PC-3 (cell line): ENCODE measurements around the gene PREX1. TPM values are rescaled to one million over a fixed set of nuclear protein-coding genes. Genes with fewer than 3 reads are reported as not detected.

Experiments
- ATAC-seq: fragments of 200-7000 bp; cut with Tn5 transposase; 2 replicates; pipeline ENCODE4 v1.9.1; 2020; ENCODE audit warnings: mild to moderate bottlenecking, moderate library complexity
- BruUV-seq: library from RNA; stranded (reverse); fragments of 400-500 nt; replicated peaks from 2 replicates; lab custom pipeline; 2021; lab: Mats Ljungman, UMichigan
- CTCF ChIA-PET: fragments of 300-600 bp; sonication (Branson Sonifier 250); formaldehyde crosslinking; loops from one replicate; lab custom pipeline; 2022; ENCODE audit warnings: antibody characterized with exemption; lab: Charles Lee
- POLR2A ChIA-PET: fragments of 300-600 bp; sonication (Branson Sonifier 250); formaldehyde crosslinking; loops from one replicate; lab custom pipeline; 2022; ENCODE audit warnings: antibody characterized with exemption; ENCODE audit not compliant: unreplicated experiment; lab: Charles Lee
- DNase-seq: peaks from one replicate; pipeline ENCODE4 v3.0.0-alpha.2; 2015
- H2AFZ ChIP-seq: fragments of 300-600 bp; sonication (generic); 2 replicates; pipeline ENCODE4 v1.6.0; 2016; ENCODE audit warnings: antibody characterized with exemption, low read length
- H3F3A ChIP-seq: fragments of 300-600 bp; sonication (generic); one replicate; pipeline ENCODE4 v1.6.0; 2017; ENCODE audit warnings: antibody characterized with exemption, low read length, control low read depth, mild to moderate bottlenecking; ENCODE audit not compliant: unreplicated experiment
- H3K27ac ChIP-seq: fragments of 300-600 bp; sonication (generic); 2 replicates; pipeline ENCODE4 v1.5.1; 2016; ENCODE audit warnings: mild to moderate bottlenecking, low read length
- H3K27me3 ChIP-seq: fragments of 300-600 bp; sonication (generic); 2 replicates; pipeline ENCODE4 v1.6.1; 2016; ENCODE audit warnings: low read length, mixed read lengths
- H3K36me3 ChIP-seq: fragments of 300-600 bp; sonication (generic); 2 replicates; pipeline ENCODE4 v1.6.1; 2016; ENCODE audit warnings: low read depth, mixed run types, low read length, mixed read lengths
- H3K4me1 ChIP-seq: fragments of 300-600 bp; sonication (generic); 2 replicates; pipeline ENCODE4 v1.5.1; 2016; ENCODE audit warnings: low read length; ENCODE audit not compliant: insufficient read depth
- H3K4me2 ChIP-seq: fragments of 300-600 bp; sonication (generic); 2 replicates; pipeline ENCODE4 v1.6.0; 2016; ENCODE audit warnings: low read length
- H3K4me3 ChIP-seq: fragments of 300-600 bp; sonication (generic); 2 replicates; pipeline ENCODE4 v1.5.1; 2016; ENCODE audit warnings: mild to moderate bottlenecking, low read length, mixed read lengths
- H3K79me2 ChIP-seq: fragments of 300-600 bp; sonication (generic); 2 replicates; pipeline ENCODE4 v1.6.1; 2017; ENCODE audit warnings: low read length, mixed read lengths
- H3K9ac ChIP-seq: fragments of 300-600 bp; sonication (generic); 2 replicates; pipeline ENCODE4 v1.6.0; 2016; ENCODE audit warnings: mild to moderate bottlenecking, low read length
- H3K9me2 ChIP-seq: fragments of 300-600 bp; sonication (generic); replicated peaks from 2 replicates; pipeline ENCODE4 v1.6.1; 2016; ENCODE audit warnings: mixed run types, low read length, mixed read lengths
- H3K9me3 ChIP-seq: fragments of 300-600 bp; sonication (generic); 2 replicates; pipeline ENCODE4 v1.6.1; 2016; ENCODE audit warnings: low read length, mixed read lengths
- H4K20me1 ChIP-seq: fragments of 300-600 bp; sonication (generic); 2 replicates; pipeline ENCODE4 v1.6.1; 2016; ENCODE audit warnings: low read length, mixed read lengths
- CTCF ChIP-seq: fragments of 300-600 bp; sonication (generic); conservative IDR thresholded peaks from 2 replicates; pipeline ENCODE4 v1.5.1; 2017; ENCODE audit warnings: antibody characterized with exemption, low read depth, mild to moderate bottlenecking, low read length
- EZH2 ChIP-seq: fragments of 300-600 bp; sonication (generic); IDR thresholded peaks from one replicate; pipeline ENCODE4 v1.6.1; 2017; ENCODE audit warnings: antibody characterized with exemption, mild to moderate bottlenecking, low read length; ENCODE audit not compliant: unreplicated experiment
- EZH2phosphoT487 ChIP-seq: fragments of 300-600 bp; sonication (generic); IDR thresholded peaks from 2 replicates; pipeline ENCODE4 v1.6.1; 2018; ENCODE audit warnings: mild to moderate bottlenecking, antibody characterized with exemption, low read length, borderline replicate concordance
- intact Hi-C: fragments of 100-400 bp; cut with micrococcal nuclease; formaldehyde crosslinking; loops from 2 replicates; pipeline ENCODE4 v1.9.0; 2023
- total RNA-seq: library from RNA; depleted of rRNA; stranded (reverse); fragments of >200 nt; gene quantifications from 2 replicates; pipeline ENCODE4 v1.2.3, GENCODE V29; 2014

The PREX1 gene
- total RNA-seq, 1 experiment from 2014 or later: 22.1 TPM

- ChIA-PET CTCF (interaction anchor here (0.5 to 2.6 kb wide), 9 partner anchors 38 to 325 kb away, joined by 3 to 70 read pairs (median 7); partner anchors contain the start of gene PREX1), POLR2A (interaction anchor here (0.5 kb wide), 1 partner anchor 386 kb away, joined by 4 read pairs; no protein-coding TSS in a partner anchor)
- no peak overlapping the region for H3K4me3 ChIP-seq
- H3K27ac ChIP-seq: no peak overlapping the region
- no peaks in the 10 kb centered on the region for H3K9me3 ChIP-seq
- H4K20me1 ChIP-seq: no peaks in the 10 kb centered on the region
- H3K4me2 ChIP-seq: no peak overlapping the region
- ATAC-seq (no peak), DNase-seq (no peak)
- no TSS peak for BruUV-seq
- H3F3A ChIP-seq: no peaks in the 10 kb centered on the region
- intact Hi-C loops: loop anchor here (10.0 kb wide), 1 partner anchor 137 kb away; no protein-coding TSS in a partner anchor
- no peak overlapping the region for H2AFZ ChIP-seq
- no peaks in the 10 kb centered on the region for H3K36me3 ChIP-seq
- TF ChIP-seq CTCF (no peak), EZH2phosphoT487 (no peak), EZH2 (no peak)
- H3K27me3 ChIP-seq: no peaks in the 10 kb centered on the region
- H3K79me2 ChIP-seq: no peaks in the 10 kb centered on the region
- no peak overlapping the region for H3K9ac ChIP-seq
- H3K4me1 ChIP-seq: no peaks in the 10 kb centered on the region
- H3K9me2 ChIP-seq: no peaks in the 10 kb centered on the region
Measured at GRCh38 chr20:48658198-48658476, 169.7 kb downstream of the PREX1 start.

GRCh38 chr20:48657426-48658197 lies 170.2 kb downstream of the PREX1 start:
- H3K4me3 ChIP-seq: no peak overlapping the region
- H3K4me1 ChIP-seq: no peaks in the 10 kb centered on the region
- no peak overlapping the region for H3K27ac ChIP-seq
- BruUV-seq: no TSS peak
- no peak overlapping the region for H3K9ac ChIP-seq
- DNase-seq: peak; percentile 93
- no peak for TF ChIP-seq EZH2
- peak; percentile 99 for TF ChIP-seq CTCF
- no peak for TF ChIP-seq EZH2phosphoT487
- POLR2A ChIA-PET: interaction anchor here (0.5 to 0.6 kb wide), 2 partner anchors 264 to 386 kb away, joined by 3 to 4 read pairs; no protein-coding TSS in a partner anchor
- H2AFZ ChIP-seq: no peak overlapping the region
- H3K36me3 ChIP-seq: no peaks in the 10 kb centered on the region
- intact Hi-C loops: loop anchor here (1.0 to 10.0 kb wide), 3 partner anchors 137 to 248 kb away; no protein-coding TSS in a partner anchor
- H3K79me2 ChIP-seq: no peaks in the 10 kb centered on the region
- H3K9me3 ChIP-seq: no peaks in the 10 kb centered on the region
- H3K27me3 ChIP-seq: no peaks in the 10 kb centered on the region
- ATAC-seq: peak; percentile 78
- H4K20me1 ChIP-seq: no peaks in the 10 kb centered on the region
- no peaks in the 10 kb centered on the region for H3K9me2 ChIP-seq
- CTCF ChIA-PET: interaction anchor here (0.5 to 2.6 kb wide), 18 partner anchors 28 to 1482 kb away, joined by 3 to 70 read pairs (median 6); partner anchors contain the start of gene PREX1
- H3K4me2 ChIP-seq: no peak overlapping the region
- H3F3A ChIP-seq: no peaks in the 10 kb centered on the region
